HepG2 (cell line): ENCODE data around the gene PRM3. TPM values are rescaled to one million over a fixed set of nuclear protein-coding genes. Genes with fewer than 3 reads are reported as not detected.

Experiments
- FOXM1 ChIP-seq: sonication (generic); formaldehyde crosslinking; IDR thresholded peaks from 2 replicates; pipeline ENCODE4 v1.5.0; 2020; ENCODE audit warnings: missing genetic modification reagents
- IKZF4 ChIP-seq: sonication (generic); formaldehyde crosslinking; IDR thresholded peaks from 2 replicates; pipeline ENCODE4 v1.5.1; 2020; ENCODE audit warnings: borderline replicate concordance, mild to moderate bottlenecking, low read depth, missing genetic modification reagents; ENCODE audit errors: not compliant biosample characterization
- NFATC3 ChIP-seq: sonication (generic); formaldehyde crosslinking; IDR thresholded peaks from 2 replicates; pipeline ENCODE4 v1.5.1; 2020; ENCODE audit warnings: mild to moderate bottlenecking, missing genetic modification reagents
- POLR2AphosphoS2 ChIP-seq: IDR thresholded peaks from 2 replicates; pipeline ENCODE4 v1.6.1; 2011; ENCODE audit warnings: low read depth, low read length, improper control_type of control experiment
- RARG ChIP-seq: sonication (generic); formaldehyde crosslinking; IDR thresholded peaks from 2 replicates; pipeline ENCODE4 v1.4.0; 2020; ENCODE audit warnings: low read depth, mild to moderate bottlenecking, missing genetic modification reagents
- SNRNP70 ChIP-seq: fragments of 200-400 bp; formaldehyde crosslinking; IDR thresholded peaks from 2 replicates; pipeline ENCODE4 v1.6.1; 2017; ENCODE audit warnings: mild to moderate bottlenecking, low read depth, low read length, moderate library complexity
- TEAD2 ChIP-seq: sonication (generic); formaldehyde crosslinking; IDR thresholded peaks from 2 replicates; pipeline ENCODE4 v1.9.0; 2021; ENCODE audit warnings: missing genetic modification reagents
- ZNF382 ChIP-seq: sonication (generic); formaldehyde crosslinking; IDR thresholded peaks from 2 replicates; pipeline ENCODE4 v1.5.0; 2020; ENCODE audit warnings: missing genetic modification reagents, mild to moderate bottlenecking, borderline replicate concordance
- ZNF431 ChIP-seq: sonication (generic); formaldehyde crosslinking; IDR thresholded peaks from 2 replicates; pipeline ENCODE4 v1.9.0; 2022; ENCODE audit warnings: missing genetic modification reagents, low read depth, mild to moderate bottlenecking, borderline replicate concordance
- ZNF44 ChIP-seq: sonication (generic); formaldehyde crosslinking; IDR thresholded peaks from 2 replicates; pipeline ENCODE4 v1.5.1; 2020; ENCODE audit warnings: mild to moderate bottlenecking, missing genetic modification reagents
- ZNF543 ChIP-seq: sonication (generic); formaldehyde crosslinking; IDR thresholded peaks from 2 replicates; pipeline ENCODE4 v1.4.0; 2020; ENCODE audit warnings: mild to moderate bottlenecking, missing genetic modification reagents
- ZNF563 ChIP-seq: sonication (generic); formaldehyde crosslinking; IDR thresholded peaks from 2 replicates; pipeline ENCODE4 v1.8.0; 2022; ENCODE audit warnings: mild to moderate bottlenecking, moderate library complexity, missing genetic modification reagents
- ZNF564 ChIP-seq: sonication (generic); formaldehyde crosslinking; IDR thresholded peaks from 2 replicates; pipeline ENCODE4 v1.8.1; 2023; ENCODE audit warnings: mild to moderate bottlenecking, missing genetic modification reagents
- ZNF737 ChIP-seq: sonication (generic); formaldehyde crosslinking; IDR thresholded peaks from 2 replicates; pipeline ENCODE4 v1.5.0; 2020; ENCODE audit warnings: missing genetic modification reagents, mild to moderate bottlenecking, borderline replicate concordance
- ZNF850 ChIP-seq: sonication (generic); formaldehyde crosslinking; conservative IDR thresholded peaks from 2 replicates; pipeline ENCODE4 v1.9.0; 2021; ENCODE audit warnings: mild to moderate bottlenecking, missing genetic modification reagents
- ZSCAN12 ChIP-seq: sonication (generic); formaldehyde crosslinking; IDR thresholded peaks from 2 replicates; pipeline ENCODE4 v1.9.0; 2021; ENCODE audit warnings: mild to moderate bottlenecking, missing genetic modification reagents
- polyA plus RNA-seq, 8 experiments: library from polyadenylated mRNA; depleted of rRNA in 3 of 8; stranded (reverse) in 7 of 8; unstranded in 1 of 8; fragments of >200 nt; fragmentation: Illumina TruSeq in 4 of 8; extraction: Trizol in 4 of 8; gene quantifications; 2 replicates each; pipeline versions ENCODE4 v1.2.1 to v1.2.3, GENCODE V29; 2011 to 2016; ENCODE audit warnings: low read depth in 4 of 8, missing spikeins in 1 of 8, mixed read lengths in 1 of 8; ENCODE audit not compliant: insufficient read depth in 1 of 8
- total RNA-seq, 5 experiments: library from RNA; depleted of rRNA; stranded (reverse); fragments of >200 nt; fragmentation: Illumina TruSeq; extraction: Trizol; gene quantifications; 2 replicates each; pipeline ENCODE4 v1.2.3, GENCODE V29; 2016; ENCODE audit warnings: low read depth in 1 of 5
- TF ChIP-seq, protein P1 (sequence below): sonication (generic); formaldehyde crosslinking; conservative IDR thresholded peaks from 2 replicates; pipeline ENCODE4 v1.5.0; 2020; ENCODE audit warnings: missing genetic modification reagents
- TF ChIP-seq, protein P2 (sequence below): sonication (generic); formaldehyde crosslinking; IDR thresholded peaks from 2 replicates; pipeline ENCODE4 v1.5.0; 2020; ENCODE audit warnings: mild to moderate bottlenecking, missing genetic modification reagents, moderate library complexity
- TF ChIP-seq, protein P3 (sequence below): sonication (generic); formaldehyde crosslinking; IDR thresholded peaks from 2 replicates; pipeline ENCODE4 v1.8.0; 2023; ENCODE audit warnings: mild to moderate bottlenecking, missing genetic modification reagents
- TF ChIP-seq, protein P4 (sequence below): sonication (generic); formaldehyde crosslinking; IDR thresholded peaks from 2 replicates; pipeline ENCODE4 v1.4.0; 2020; ENCODE audit warnings: missing genetic modification reagents

The PRM3 gene
- total and polyA plus RNA-seq, 2 of the 13 experiments (the other 11 are each of a cell fraction or from before 2014, with no cell fraction given), result not detected

GRCh38 chr16:11307639-11308492 lies 34.4 kb upstream of the PRM3 start (continued):
- TF ChIP-seq RARG (CRISPR knock-in tag) (no peak), ZSCAN12 (CRISPR knock-in tag) (no peak; the same call in 1 of the 2 replicates), ZNF44 (CRISPR knock-in tag) (no peak; the same call in 1 of the 2 replicates), ZNF850 (CRISPR knock-in tag) (no peak), SNRNP70 (no peak), ZNF564 (CRISPR knock-in tag) (no peak), ZNF737 (CRISPR knock-in tag) (no peak), NFATC3 (CRISPR knock-in tag) (no peak), ZNF563 (CRISPR knock-in tag) (no peak), IKZF4 (CRISPR knock-in tag) (no peak), ZNF431 (CRISPR knock-in tag) (peak; percentile 1; the same call in 1 of the 2 replicates), ZNF382 (CRISPR knock-in tag) (no peak), FOXM1 (CRISPR knock-in tag) (no peak), TEAD2 (CRISPR knock-in tag) (no peak), POLR2AphosphoS2 (no peak), ZNF543 (CRISPR knock-in tag) (no peak)
- TF ChIP-seq, protein P1, sequence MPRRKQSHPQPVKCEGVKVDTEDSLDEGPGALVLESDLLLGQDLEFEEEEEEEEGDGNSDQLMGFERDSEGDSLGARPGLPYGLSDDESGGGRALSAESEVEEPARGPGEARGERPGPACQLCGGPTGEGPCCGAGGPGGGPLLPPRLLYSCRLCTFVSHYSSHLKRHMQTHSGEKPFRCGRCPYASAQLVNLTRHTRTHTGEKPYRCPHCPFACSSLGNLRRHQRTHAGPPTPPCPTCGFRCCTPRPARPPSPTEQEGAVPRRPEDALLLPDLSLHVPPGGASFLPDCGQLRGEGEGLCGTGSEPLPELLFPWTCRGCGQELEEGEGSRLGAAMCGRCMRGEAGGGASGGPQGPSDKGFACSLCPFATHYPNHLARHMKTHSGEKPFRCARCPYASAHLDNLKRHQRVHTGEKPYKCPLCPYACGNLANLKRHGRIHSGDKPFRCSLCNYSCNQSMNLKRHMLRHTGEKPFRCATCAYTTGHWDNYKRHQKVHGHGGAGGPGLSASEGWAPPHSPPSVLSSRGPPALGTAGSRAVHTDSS, result no peak
- TF ChIP-seq, protein P2, sequence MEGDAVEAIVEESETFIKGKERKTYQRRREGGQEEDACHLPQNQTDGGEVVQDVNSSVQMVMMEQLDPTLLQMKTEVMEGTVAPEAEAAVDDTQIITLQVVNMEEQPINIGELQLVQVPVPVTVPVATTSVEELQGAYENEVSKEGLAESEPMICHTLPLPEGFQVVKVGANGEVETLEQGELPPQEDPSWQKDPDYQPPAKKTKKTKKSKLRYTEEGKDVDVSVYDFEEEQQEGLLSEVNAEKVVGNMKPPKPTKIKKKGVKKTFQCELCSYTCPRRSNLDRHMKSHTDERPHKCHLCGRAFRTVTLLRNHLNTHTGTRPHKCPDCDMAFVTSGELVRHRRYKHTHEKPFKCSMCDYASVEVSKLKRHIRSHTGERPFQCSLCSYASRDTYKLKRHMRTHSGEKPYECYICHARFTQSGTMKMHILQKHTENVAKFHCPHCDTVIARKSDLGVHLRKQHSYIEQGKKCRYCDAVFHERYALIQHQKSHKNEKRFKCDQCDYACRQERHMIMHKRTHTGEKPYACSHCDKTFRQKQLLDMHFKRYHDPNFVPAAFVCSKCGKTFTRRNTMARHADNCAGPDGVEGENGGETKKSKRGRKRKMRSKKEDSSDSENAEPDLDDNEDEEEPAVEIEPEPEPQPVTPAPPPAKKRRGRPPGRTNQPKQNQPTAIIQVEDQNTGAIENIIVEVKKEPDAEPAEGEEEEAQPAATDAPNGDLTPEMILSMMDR (CRISPR knock-in tag), result no peak
- TF ChIP-seq, protein P3, sequence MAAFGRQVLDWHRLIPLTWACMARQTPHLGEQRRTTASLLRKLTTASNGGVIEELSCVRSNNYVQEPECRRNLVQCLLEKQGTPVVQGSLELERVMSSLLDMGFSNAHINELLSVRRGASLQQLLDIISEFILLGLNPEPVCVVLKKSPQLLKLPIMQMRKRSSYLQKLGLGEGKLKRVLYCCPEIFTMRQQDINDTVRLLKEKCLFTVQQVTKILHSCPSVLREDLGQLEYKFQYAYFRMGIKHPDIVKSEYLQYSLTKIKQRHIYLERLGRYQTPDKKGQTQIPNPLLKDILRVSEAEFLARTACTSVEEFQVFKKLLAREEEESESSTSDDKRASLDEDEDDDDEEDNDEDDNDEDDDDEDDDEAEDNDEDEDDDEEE, result no peak; the same call in 1 of the 2 replicates
- TF ChIP-seq, protein P4, sequence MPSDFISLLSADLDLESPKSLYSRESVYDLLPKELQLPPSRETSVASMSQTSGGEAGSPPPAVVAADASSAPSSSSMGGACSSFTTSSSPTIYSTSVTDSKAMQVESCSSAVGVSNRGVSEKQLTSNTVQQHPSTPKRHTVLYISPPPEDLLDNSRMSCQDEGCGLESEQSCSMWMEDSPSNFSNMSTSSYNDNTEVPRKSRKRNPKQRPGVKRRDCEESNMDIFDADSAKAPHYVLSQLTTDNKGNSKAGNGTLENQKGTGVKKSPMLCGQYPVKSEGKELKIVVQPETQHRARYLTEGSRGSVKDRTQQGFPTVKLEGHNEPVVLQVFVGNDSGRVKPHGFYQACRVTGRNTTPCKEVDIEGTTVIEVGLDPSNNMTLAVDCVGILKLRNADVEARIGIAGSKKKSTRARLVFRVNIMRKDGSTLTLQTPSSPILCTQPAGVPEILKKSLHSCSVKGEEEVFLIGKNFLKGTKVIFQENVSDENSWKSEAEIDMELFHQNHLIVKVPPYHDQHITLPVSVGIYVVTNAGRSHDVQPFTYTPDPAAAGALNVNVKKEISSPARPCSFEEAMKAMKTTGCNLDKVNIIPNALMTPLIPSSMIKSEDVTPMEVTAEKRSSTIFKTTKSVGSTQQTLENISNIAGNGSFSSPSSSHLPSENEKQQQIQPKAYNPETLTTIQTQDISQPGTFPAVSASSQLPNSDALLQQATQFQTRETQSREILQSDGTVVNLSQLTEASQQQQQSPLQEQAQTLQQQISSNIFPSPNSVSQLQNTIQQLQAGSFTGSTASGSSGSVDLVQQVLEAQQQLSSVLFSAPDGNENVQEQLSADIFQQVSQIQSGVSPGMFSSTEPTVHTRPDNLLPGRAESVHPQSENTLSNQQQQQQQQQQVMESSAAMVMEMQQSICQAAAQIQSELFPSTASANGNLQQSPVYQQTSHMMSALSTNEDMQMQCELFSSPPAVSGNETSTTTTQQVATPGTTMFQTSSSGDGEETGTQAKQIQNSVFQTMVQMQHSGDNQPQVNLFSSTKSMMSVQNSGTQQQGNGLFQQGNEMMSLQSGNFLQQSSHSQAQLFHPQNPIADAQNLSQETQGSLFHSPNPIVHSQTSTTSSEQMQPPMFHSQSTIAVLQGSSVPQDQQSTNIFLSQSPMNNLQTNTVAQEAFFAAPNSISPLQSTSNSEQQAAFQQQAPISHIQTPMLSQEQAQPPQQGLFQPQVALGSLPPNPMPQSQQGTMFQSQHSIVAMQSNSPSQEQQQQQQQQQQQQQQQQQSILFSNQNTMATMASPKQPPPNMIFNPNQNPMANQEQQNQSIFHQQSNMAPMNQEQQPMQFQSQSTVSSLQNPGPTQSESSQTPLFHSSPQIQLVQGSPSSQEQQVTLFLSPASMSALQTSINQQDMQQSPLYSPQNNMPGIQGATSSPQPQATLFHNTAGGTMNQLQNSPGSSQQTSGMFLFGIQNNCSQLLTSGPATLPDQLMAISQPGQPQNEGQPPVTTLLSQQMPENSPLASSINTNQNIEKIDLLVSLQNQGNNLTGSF (CRISPR knock-in tag), result no peak
